PFSK-1 (cell line): Measurements from ENCODE around the gene HPD.

Experiments used
- FOXP2 ChIP-seq: optimal IDR thresholded peaks from 2 replicates; pipeline ENCODE3; 2011; ENCODE audit warnings: borderline replicate concordance, control low read depth, inconsistent platforms; ENCODE audit not compliant: insufficient read depth; ENCODE audit errors: extremely low read length, extremely low read depth
- POLR2AphosphoS5 ChIP-seq: IDR thresholded peaks from 2 replicates; pipeline ENCODE4 v1.6.1; 2012; ENCODE audit warnings: low read depth, mild to moderate bottlenecking, control low read depth, low read length, moderate library complexity
- SIN3A ChIP-seq: IDR thresholded peaks from 2 replicates; pipeline ENCODE4 v1.6.1; 2012; ENCODE audit warnings: mild to moderate bottlenecking, low read length, moderate library complexity, borderline replicate concordance; ENCODE audit not compliant: insufficient read depth
- TAF1 ChIP-seq: IDR thresholded peaks from 2 replicates; pipeline ENCODE4 v1.6.1; 2012; ENCODE audit warnings: low read length, control low read depth, borderline replicate concordance; ENCODE audit not compliant: insufficient read depth
- TF ChIP-seq, protein P1 (sequence below), 2 experiments: IDR thresholded peaks; 2 replicates each; pipeline versions ENCODE4 v1.6.1 to v1.8.0; 2011 to 2012; ENCODE audit warnings: low read depth in 2 of 2, low read length in 2 of 2, control low read depth in 1 of 2, inconsistent platforms in 1 of 2, mild to moderate bottlenecking in 1 of 2, moderate library complexity in 1 of 2; ENCODE audit not compliant: insufficient read depth in 1 of 2

Gene HPD

DNA sequence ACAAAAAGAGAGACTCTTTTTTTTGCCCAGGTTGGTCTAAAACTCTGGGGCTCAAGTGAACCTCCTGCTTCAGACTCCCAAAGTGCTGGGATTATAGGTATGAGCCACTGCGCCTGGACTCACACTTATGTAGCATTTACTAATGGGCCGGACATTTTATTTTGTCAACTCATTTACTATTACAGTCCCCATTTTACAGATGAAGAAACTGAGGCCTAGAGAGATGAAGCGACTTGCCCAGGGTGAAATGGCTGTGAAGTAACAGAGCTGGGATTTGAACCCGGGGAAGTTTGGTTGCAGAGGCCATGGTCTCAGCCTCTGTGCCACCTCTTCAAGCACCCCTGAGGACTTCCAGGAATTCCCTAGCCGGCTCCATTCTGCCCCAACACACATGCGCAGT is 9.4 kb downstream of the HPD start:
- TF ChIP-seq POLR2AphosphoS5 (no peak), FOXP2 (no peak), TAF1 (no peak), SIN3A (no peak)
- TF ChIP-seq, protein P1, sequence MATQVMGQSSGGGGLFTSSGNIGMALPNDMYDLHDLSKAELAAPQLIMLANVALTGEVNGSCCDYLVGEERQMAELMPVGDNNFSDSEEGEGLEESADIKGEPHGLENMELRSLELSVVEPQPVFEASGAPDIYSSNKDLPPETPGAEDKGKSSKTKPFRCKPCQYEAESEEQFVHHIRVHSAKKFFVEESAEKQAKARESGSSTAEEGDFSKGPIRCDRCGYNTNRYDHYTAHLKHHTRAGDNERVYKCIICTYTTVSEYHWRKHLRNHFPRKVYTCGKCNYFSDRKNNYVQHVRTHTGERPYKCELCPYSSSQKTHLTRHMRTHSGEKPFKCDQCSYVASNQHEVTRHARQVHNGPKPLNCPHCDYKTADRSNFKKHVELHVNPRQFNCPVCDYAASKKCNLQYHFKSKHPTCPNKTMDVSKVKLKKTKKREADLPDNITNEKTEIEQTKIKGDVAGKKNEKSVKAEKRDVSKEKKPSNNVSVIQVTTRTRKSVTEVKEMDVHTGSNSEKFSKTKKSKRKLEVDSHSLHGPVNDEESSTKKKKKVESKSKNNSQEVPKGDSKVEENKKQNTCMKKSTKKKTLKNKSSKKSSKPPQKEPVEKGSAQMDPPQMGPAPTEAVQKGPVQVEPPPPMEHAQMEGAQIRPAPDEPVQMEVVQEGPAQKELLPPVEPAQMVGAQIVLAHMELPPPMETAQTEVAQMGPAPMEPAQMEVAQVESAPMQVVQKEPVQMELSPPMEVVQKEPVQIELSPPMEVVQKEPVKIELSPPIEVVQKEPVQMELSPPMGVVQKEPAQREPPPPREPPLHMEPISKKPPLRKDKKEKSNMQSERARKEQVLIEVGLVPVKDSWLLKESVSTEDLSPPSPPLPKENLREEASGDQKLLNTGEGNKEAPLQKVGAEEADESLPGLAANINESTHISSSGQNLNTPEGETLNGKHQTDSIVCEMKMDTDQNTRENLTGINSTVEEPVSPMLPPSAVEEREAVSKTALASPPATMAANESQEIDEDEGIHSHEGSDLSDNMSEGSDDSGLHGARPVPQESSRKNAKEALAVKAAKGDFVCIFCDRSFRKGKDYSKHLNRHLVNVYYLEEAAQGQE (IDR thresholded peaks at IDR 0.05; ENCODE audit: insufficient read depth in 1 of 2, low read depth in 2 of 2, low read length in 2 of 2), result no peak

DNA sequence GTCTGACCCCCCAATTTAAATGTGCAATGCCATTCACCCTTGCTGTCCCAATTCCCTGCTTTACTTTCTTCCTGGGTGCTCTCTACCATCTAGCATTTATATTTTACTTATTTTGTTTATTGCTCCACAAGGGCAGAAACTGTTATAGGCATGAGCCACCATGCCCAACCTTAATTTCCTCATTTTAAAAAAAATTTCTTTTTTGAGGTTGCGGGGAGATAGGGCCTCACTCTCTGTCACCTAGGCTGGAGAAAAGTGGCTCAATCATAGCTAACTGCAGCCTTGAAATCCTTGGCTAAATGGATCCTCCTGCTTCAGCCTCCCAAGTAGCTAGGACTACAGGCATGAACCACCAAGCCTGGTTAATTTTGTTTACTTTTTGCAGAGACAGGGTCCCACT is 13.0 kb downstream of the HPD start:
- TF ChIP-seq SIN3A (no peak), TAF1 (no peak), POLR2AphosphoS5 (no peak), FOXP2 (no peak)
- TF ChIP-seq, protein P1 (IDR thresholded peaks at IDR 0.05; ENCODE audit: insufficient read depth in 1 of 2, low read depth in 2 of 2, low read length in 2 of 2), result no peak

- TF ChIP-seq SIN3A (no peak), POLR2AphosphoS5 (no peak), FOXP2 (no peak), TAF1 (no peak)
- TF ChIP-seq, protein P1 (IDR thresholded peaks at IDR 0.05; ENCODE audit: insufficient read depth in 1 of 2, low read depth in 2 of 2, low read length in 2 of 2), result no peak
Measured at GRCh38 chr12:121843236-121843982, 15.2 kb downstream of the HPD start.

- TF ChIP-seq SIN3A (no peak), FOXP2 (no peak), TAF1 (no peak)
Measured at GRCh38 chr12:121839993-121840761, 18.5 kb downstream of the HPD start.

DNA sequence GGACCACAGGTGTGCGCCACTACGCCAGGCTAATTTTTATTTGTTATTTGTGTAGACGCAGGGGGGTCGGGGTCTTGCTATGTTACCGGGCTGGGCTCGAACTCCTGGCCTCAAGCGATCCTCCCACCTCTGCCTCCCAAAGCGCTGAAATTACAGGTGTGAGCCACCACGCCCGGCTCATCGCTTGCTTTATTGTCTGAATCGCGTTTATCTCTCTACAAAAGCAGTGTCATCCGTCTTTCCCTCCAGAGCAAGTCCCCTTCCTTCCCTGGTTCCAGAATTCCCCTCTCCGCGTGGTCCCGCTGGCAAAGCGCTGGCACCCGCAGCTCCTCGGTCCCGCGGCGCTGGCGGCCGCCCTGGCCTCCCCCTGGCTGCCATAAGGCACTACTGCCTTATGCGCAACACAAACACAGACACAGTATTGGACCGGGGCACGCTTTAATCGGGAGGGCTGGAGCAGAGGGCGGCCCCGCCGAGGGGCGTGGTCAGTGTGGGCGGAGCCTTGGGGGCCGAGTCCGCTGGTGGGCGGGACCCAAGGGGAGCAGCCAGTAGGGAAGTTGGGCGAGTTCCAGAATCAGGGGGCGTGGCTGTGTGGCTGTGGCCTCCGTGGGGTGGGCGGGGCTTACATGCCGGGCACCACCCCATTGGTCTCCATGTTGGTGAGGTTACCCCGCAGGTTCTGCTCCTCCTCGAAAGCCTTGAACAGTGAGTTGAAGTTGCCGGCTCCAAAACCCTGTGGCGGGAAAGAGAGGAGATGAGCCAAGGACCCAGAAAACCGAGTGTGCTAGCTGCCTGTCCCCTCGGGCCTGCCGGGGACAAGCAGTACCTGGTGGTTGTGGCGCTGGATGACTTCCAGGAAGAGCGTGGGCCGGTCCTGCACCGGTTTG is 19.3 kb downstream of the HPD start:
- TF ChIP-seq TAF1 (0 out of 2 replicates have a peak, but pooled peaks have one; percentile 25), POLR2AphosphoS5 (peak; percentile 68; the same call in 1 of the 2 replicates), FOXP2 (no peak)
